ENCODE results near the gene METAP1D. TPM values are rescaled to one million over a fixed set of nuclear protein-coding genes. Genes with fewer than 3 reads are reported as not detected.

METAP1D gene
- total RNA-seq, 1 experiment from 2014 or later = 32.4 TPM

GRCh38 chr2:171956135-171956825 is 43.5 kb upstream of the METAP1D start:
- Histone ChIP-seq H3K9me2 (ENCODE audit: insufficient read depth) (no peaks in the 10 kb centered on the region), H3K4me3 (no peak overlapping the region), H3K27me3 (ENCODE audit: insufficient read depth, low read depth) (no peaks in the 10 kb centered on the region), H2AFZ (no peak overlapping the region), H3K27ac (no peak overlapping the region), H3K4me2 (no peak overlapping the region), H4K20me1 (ENCODE audit: insufficient read depth) (0 out of 2 replicates have a peak, but pooled peaks cover 9% of the 10 kb centered on the region), H3K9me3 (ENCODE audit: insufficient read depth, low read depth) (no peaks in the 10 kb centered on the region), H3K36me3 (ENCODE audit: low read depth) (peaks cover 9% of the 10 kb centered on the region), H3K79me2 (ENCODE audit: low read depth) (peaks cover 21% of the 10 kb centered on the region; the same call in 1 of the 2 replicates), H3K4me1 (replicated peaks; ENCODE audit: insufficient read depth) (no peaks in the 10 kb centered on the region), H3F3A (ENCODE audit: insufficient read depth, low read depth) (peaks cover 24% of the 10 kb centered on the region; the same call in 1 of the 2 replicates)
- TF ChIP-seq CTCF (conservative IDR thresholded peaks at IDR 0.05) (no peak), EZH2 (IDR thresholded peaks at IDR 0.05; ENCODE audit: low read depth) (no peak)
- ChIA-PET CTCF (no interaction called here), POLR2A (ENCODE audit: unreplicated experiment) (interaction anchor here (0.5 kb wide), 1 partner anchor 171 kb away, joined by 4 read pairs; no protein-coding TSS in a partner anchor)
- no TSS peak for BruUV-seq (replicated peaks)
- DNase-seq = no peak
- intact Hi-C loops (cut with micrococcal nuclease; ENCODE audit: unreplicated experiment) = no loop called here

GRCh38 chr2:171957061-171957460 is 42.7 kb upstream of the METAP1D start:
- Histone ChIP-seq H3K27ac (no peak overlapping the region), H3K9me2 (ENCODE audit: insufficient read depth) (no peaks in the 10 kb centered on the region), H3K4me3 (no peak overlapping the region), H3K4me2 (no peak overlapping the region), H3K4me1 (replicated peaks; ENCODE audit: insufficient read depth) (no peaks in the 10 kb centered on the region), H3K79me2 (ENCODE audit: low read depth) (peaks cover 25% of the 10 kb centered on the region; the same call in 1 of the 2 replicates), H3F3A (ENCODE audit: insufficient read depth, low read depth) (peaks cover 21% of the 10 kb centered on the region; the same call in 1 of the 2 replicates), H4K20me1 (ENCODE audit: insufficient read depth) (peaks cover 11% of the 10 kb centered on the region; the same call in 1 of the 2 replicates), H3K9me3 (ENCODE audit: insufficient read depth, low read depth) (no peaks in the 10 kb centered on the region), H3K36me3 (ENCODE audit: low read depth) (peaks cover 9% of the 10 kb centered on the region), H3K27me3 (ENCODE audit: insufficient read depth, low read depth) (no peaks in the 10 kb centered on the region), H2AFZ (no peak overlapping the region)
- peak in 1 of 2 experiments; percentile 21 for DNase-seq
- BruUV-seq (replicated peaks) = no TSS peak
- intact Hi-C loops (cut with micrococcal nuclease; ENCODE audit: unreplicated experiment) = loop anchor here (1.0 kb wide), 1 partner anchor 146 kb away; no protein-coding TSS in a partner anchor
- ChIA-PET CTCF (no interaction called here), POLR2A (ENCODE audit: unreplicated experiment) (interaction anchor here (0.5 kb wide), 1 partner anchor 171 kb away, joined by 4 read pairs; no protein-coding TSS in a partner anchor)
- TF ChIP-seq EZH2 (IDR thresholded peaks at IDR 0.05; ENCODE audit: low read depth) (no peak), CTCF (conservative IDR thresholded peaks at IDR 0.05) (peak; percentile 54)

GRCh38 chr2:171958475-171958874 is 41.3 kb upstream of the METAP1D start:
- no peak for DNase-seq
- POLR2A ChIA-PET (ENCODE audit: unreplicated experiment) = no interaction called here
- no TSS peak for BruUV-seq (replicated peaks)
- H4K20me1 ChIP-seq (ENCODE audit: insufficient read depth) = peaks cover 7% of the 10 kb centered on the region; the same call in 1 of the 2 replicates
- peaks cover 9% of the 10 kb centered on the region for H3K36me3 ChIP-seq (ENCODE audit: low read depth)
- no peak overlapping the region for H2AFZ ChIP-seq
- TF ChIP-seq CTCF (conservative IDR thresholded peaks at IDR 0.05) (no peak), EZH2 (IDR thresholded peaks at IDR 0.05; ENCODE audit: low read depth) (no peak)
- H3K9me2 ChIP-seq (ENCODE audit: insufficient read depth) = no peaks in the 10 kb centered on the region
- CTCF ChIA-PET = interaction anchor here (0.7 kb wide), 1 partner anchor 503 kb away, joined by 3 read pairs; no protein-coding TSS in a partner anchor
- no peak overlapping the region for H3K4me3 ChIP-seq
- no peak overlapping the region for H3K4me2 ChIP-seq
- no peaks in the 10 kb centered on the region for H3K27me3 ChIP-seq (ENCODE audit: insufficient read depth, low read depth)
- intact Hi-C loops (cut with micrococcal nuclease; ENCODE audit: unreplicated experiment) = no loop called here
- peaks cover 14% of the 10 kb centered on the region; the same call in 1 of the 2 replicates for H3F3A ChIP-seq (ENCODE audit: insufficient read depth, low read depth)
- no peak overlapping the region for H3K27ac ChIP-seq
- H3K4me1 ChIP-seq (replicated peaks; ENCODE audit: insufficient read depth) = no peaks in the 10 kb centered on the region
- H3K9me3 ChIP-seq (ENCODE audit: insufficient read depth, low read depth) = no peaks in the 10 kb centered on the region
- H3K79me2 ChIP-seq (ENCODE audit: low read depth) = peaks cover 32% of the 10 kb centered on the region; the same call in 1 of the 2 replicates

Measured in PC-9 (cell line).